HCT116 (cell line): Measurements from ENCODE around the gene PSMA3. TPM values are rescaled to one million over a fixed set of nuclear protein-coding genes. Genes with fewer than 3 reads are reported as not detected.

Experiments
- ATAC-seq: fragments of 200-7000 bp; cut with Tn5 transposase; 2 replicates; pipeline ENCODE4 v1.9.1; 2020; ENCODE audit warnings: mild to moderate bottlenecking, moderate library complexity
- BruUV-seq: library from RNA; stranded (reverse); fragments of 400-500 nt; replicated peaks from 2 replicates; lab custom pipeline; 2021; lab: Mats Ljungman, UMichigan
- CTCF ChIA-PET: fragments of 300-600 bp; sonication (Branson Sonifier 250); formaldehyde crosslinking; loops from one replicate; lab custom pipeline; 2021; ENCODE audit warnings: antibody characterized with exemption; lab: Charles Lee
- POLR2A ChIA-PET: fragments of 300-600, 350-600 bp; sonication (Branson Sonifier 250); formaldehyde crosslinking; loops from one replicate; lab custom pipeline; 2021; ENCODE audit warnings: antibody characterized with exemption; lab: Charles Lee
- RAD21 ChIA-PET, 2 experiments: fragments of 300-600 bp; sonication (Branson Sonifier 250); formaldehyde crosslinking; loops; one replicate each; lab custom pipeline; 2023; ENCODE audit warnings: low total read pairs in 2 of 2; ENCODE audit not compliant: uncharacterized antibody in 2 of 2, unreplicated experiment in 2 of 2, low non-redundant PET in 1 of 2; lab: Charles Lee
- DNase-seq: peaks from one replicate; pipeline ENCODE4 v3.0.0-alpha.2; 2010; ENCODE audit warnings: low read depth, low spot score
- H2AFZ ChIP-seq: fragments of 200-600 bp; shearing (Covaris generic), sonication (generic); 2 replicates; pipeline ENCODE4 v1.6.1; 2017; ENCODE audit warnings: low read depth, mixed run types, mixed read lengths, antibody characterized with exemption, low read length; ENCODE audit not compliant: poor library complexity, severe bottlenecking
- H3K27ac ChIP-seq: 2 replicates; pipeline ENCODE4 v1.5.1; 2012; ENCODE audit warnings: low read depth, low read length
- H3K27me3 ChIP-seq: fragments of 200-600 bp; sonication (generic); 2 replicates; pipeline ENCODE4 v1.6.1; 2016; ENCODE audit warnings: mixed run types, low read length, mixed read lengths; ENCODE audit not compliant: insufficient read depth
- H3K36me3 ChIP-seq, 2 experiments: fragments of 200-500 bp in 1 of 2; fragments of 200-600 bp in 1 of 2; sonication (Bioruptor generic) in 1 of 2; sonication (generic) in 1 of 2; 2 replicates each; pipeline versions ENCODE4 v1.5.1 to v1.6.1; 2014 to 2016; ENCODE audit warnings: low read length in 2 of 2, inconsistent platforms in 1 of 2, mixed read lengths in 1 of 2, mixed run types in 1 of 2; ENCODE audit not compliant: insufficient read depth in 2 of 2, control insufficient read depth in 1 of 2
- H3K4me1 ChIP-seq, 2 experiments: fragments of 200-600 bp in 1 of 2; sonication (generic) in 1 of 2; 2 replicates each; pipeline versions ENCODE4 v1.5.1 to v1.6.1; 2012 to 2017; ENCODE audit warnings: low read length in 2 of 2, inconsistent platforms in 1 of 2, mild to moderate bottlenecking in 1 of 2, mixed read lengths in 1 of 2, mixed run types in 1 of 2, moderate library complexity in 1 of 2; ENCODE audit not compliant: insufficient read depth in 2 of 2, control insufficient read depth in 1 of 2
- H3K4me2 ChIP-seq: fragments of 200-600 bp; sonication (generic); 2 replicates; pipeline ENCODE4 v1.6.1; 2017; ENCODE audit warnings: mixed run types, low read length, mixed read lengths
- H3K4me3 ChIP-seq, 2 experiments: fragments of 200-600 bp in 1 of 2; sonication (generic) in 1 of 2; replicated peaks in 1 of 2; 2 replicates each; pipeline ENCODE4 v1.5.1; 2011 to 2016; ENCODE audit warnings: low read length in 2 of 2, control low read depth in 1 of 2, low read depth in 1 of 2, mild to moderate bottlenecking in 1 of 2, mixed read lengths in 1 of 2, mixed run types in 1 of 2
- H3K79me2 ChIP-seq: fragments of 200-600 bp; sonication (generic); 2 replicates; pipeline ENCODE4 v1.6.1; 2017; ENCODE audit warnings: mild to moderate bottlenecking, mixed run types, low read length, moderate library complexity, mixed read lengths; ENCODE audit not compliant: insufficient read depth
- H3K9ac ChIP-seq: fragments of 200-600 bp; sonication (generic); 2 replicates; pipeline ENCODE4 v1.6.1; 2016; ENCODE audit warnings: low read length, mixed read lengths
- H3K9me2 ChIP-seq: fragments of 200-600 bp; sonication (generic), shearing (Covaris generic); 2 replicates; pipeline ENCODE4 v1.6.1; 2017; ENCODE audit warnings: mixed run types, mild to moderate bottlenecking, moderate library complexity; ENCODE audit not compliant: insufficient read depth
- H3K9me3 ChIP-seq, 2 experiments: fragments of 200-500 bp in 1 of 2; fragments of 200-600 bp in 1 of 2; sonication (Bioruptor generic) in 1 of 2; sonication (generic) in 1 of 2; 2 replicates each; pipeline ENCODE4 v1.6.1; 2014 to 2017; ENCODE audit warnings: low read length in 2 of 2, mixed read lengths in 2 of 2, inconsistent platforms in 1 of 2, low read depth in 1 of 2, mild to moderate bottlenecking in 1 of 2, mixed run types in 1 of 2, moderate library complexity in 1 of 2; ENCODE audit not compliant: control insufficient read depth in 1 of 2, insufficient read depth in 1 of 2
- H4K20me1 ChIP-seq: fragments of 200-600 bp; sonication (generic), shearing (Covaris generic); 2 replicates; pipeline ENCODE4 v1.6.1; 2017; ENCODE audit warnings: mixed run types, mild to moderate bottlenecking, moderate library complexity; ENCODE audit not compliant: insufficient read depth
- CBX3 ChIP-seq: IDR thresholded peaks from 2 replicates; pipeline ENCODE4 v1.6.1; 2012; ENCODE audit warnings: low read depth
- CEBPB ChIP-seq: IDR thresholded peaks from 2 replicates; pipeline ENCODE4 v1.6.1; 2012; ENCODE audit warnings: low read depth
- EGR1 ChIP-seq: IDR thresholded peaks from 2 replicates; pipeline ENCODE4 v1.6.1; 2012; ENCODE audit warnings: low read depth
- ELF1 ChIP-seq: IDR thresholded peaks from 2 replicates; pipeline ENCODE4 v1.6.1; 2012; ENCODE audit warnings: low read depth, borderline replicate concordance
- EZH2phosphoT487 ChIP-seq: fragments of 200-600 bp; IDR thresholded peaks from 2 replicates; pipeline ENCODE4 v1.6.1; 2018; ENCODE audit warnings: antibody characterized with exemption, borderline replicate concordance
- POLR2A ChIP-seq: IDR thresholded peaks from 2 replicates; pipeline ENCODE4 v1.7.0; 2011; ENCODE audit warnings: borderline replicate concordance; ENCODE audit not compliant: insufficient read depth, insufficient read length; ENCODE audit errors: extremely low read depth
- SIN3A ChIP-seq: IDR thresholded peaks from 2 replicates; pipeline ENCODE4 v1.6.1; 2012; ENCODE audit warnings: low read depth
- SP1 ChIP-seq: IDR thresholded peaks from 2 replicates; pipeline ENCODE4 v1.6.1; 2012; ENCODE audit warnings: low read depth
- SRF ChIP-seq: IDR thresholded peaks from 2 replicates; pipeline ENCODE4 v1.6.1; 2012; ENCODE audit warnings: low read depth
- YY1 ChIP-seq: IDR thresholded peaks from 2 replicates; pipeline ENCODE4 v1.6.1; 2011; ENCODE audit warnings: low read length, low read depth, moderate library complexity, mild to moderate bottlenecking; ENCODE audit not compliant: insufficient replicate concordance; ENCODE audit errors: extremely low read depth
- ZNF274 ChIP-seq: fragments of 200-500 bp; sonication (Bioruptor generic); IDR thresholded peaks from 2 replicates; pipeline ENCODE4 v1.6.1; 2014; ENCODE audit warnings: mild to moderate bottlenecking, low read depth, low read length, inconsistent platforms
- intact Hi-C: fragments of 100-400 bp; cut with micrococcal nuclease; formaldehyde crosslinking; loops from 2 replicates; pipeline ENCODE4 v1.10.0; 2022
- total RNA-seq: library from RNA; stranded (reverse); gene quantifications from one replicate; pipeline ENCODE4 v1.2.1, GENCODE V29; 2021; ENCODE audit not compliant: unreplicated experiment
- TF ChIP-seq, protein P1 (sequence below): IDR thresholded peaks from 2 replicates; pipeline ENCODE4 v1.6.1; 2012; ENCODE audit warnings: low read depth
- TF ChIP-seq, protein P2 (sequence below), 3 experiments: fragments of 200-600 bp in 1 of 3; sonication (generic) in 1 of 3; IDR thresholded peaks in 2 of 3; conservative IDR thresholded peaks in 1 of 3; 2 replicates each; pipeline ENCODE4 v1.5.1; 2012 to 2017; ENCODE audit warnings: low read depth in 2 of 3, low read length in 2 of 3, antibody characterized with exemption in 1 of 3, borderline replicate concordance in 1 of 3, control low read depth in 1 of 3, mild to moderate bottlenecking in 1 of 3, mixed read lengths in 1 of 3, mixed run types in 1 of 3, moderate library complexity in 1 of 3; ENCODE audit not compliant: insufficient read depth in 1 of 3

Gene PSMA3
- total RNA-seq, 1 experiment from 2014 or later: 267 TPM

GRCh38 chr14:58297412-58297761, 52.7 kb downstream of the PSMA3 start:
- Histone ChIP-seq H3K27me3 (no peaks in the 10 kb centered on the region), H3K36me3 (peaks cover 15 to 21% of the 10 kb centered on the region in 2 experiments; a peak in 3 of 4 replicates), H3K9ac (peak overlapping the region; percentile 82), H3K4me1 (peaks cover 12 to 13% of the 10 kb centered on the region in 2 experiments), H4K20me1 (0 out of 2 replicates have a peak, but pooled peaks cover 11% of the 10 kb centered on the region), H2AFZ (no peak overlapping the region), H3K4me2 (peak overlapping the region; percentile 92), H3K4me3 (peak overlapping the region; percentile 83 to 84), H3K9me2 (no peaks in the 10 kb centered on the region), H3K79me2 (peaks cover 59% of the 10 kb centered on the region), H3K9me3 (no peaks in the 10 kb centered on the region), H3K27ac (peak overlapping the region; percentile 83)
- CTCF ChIA-PET: no interaction called here
- ATAC-seq (no peak), DNase-seq (no peak)
- intact Hi-C loops: no loop called here
- TSS peak; percentile 65 for BruUV-seq
- RAD21 ChIA-PET: no interaction called here
- POLR2A ChIA-PET: interaction anchor here (0.9 to 1.5 kb wide), 6 partner anchors 10 to 129 kb away, joined by 3 to 9 read pairs (median 3); partner anchors contain the start of gene PSMA3
- TF ChIP-seq EGR1 (no peak), SP1 (no peak), EZH2phosphoT487 (no peak), SRF (no peak), CEBPB (no peak), POLR2A (no peak), ELF1 (no peak), CBX3 (no peak), YY1 (no peak), SIN3A (no peak), ZNF274 (no peak)
- TF ChIP-seq, protein P1, sequence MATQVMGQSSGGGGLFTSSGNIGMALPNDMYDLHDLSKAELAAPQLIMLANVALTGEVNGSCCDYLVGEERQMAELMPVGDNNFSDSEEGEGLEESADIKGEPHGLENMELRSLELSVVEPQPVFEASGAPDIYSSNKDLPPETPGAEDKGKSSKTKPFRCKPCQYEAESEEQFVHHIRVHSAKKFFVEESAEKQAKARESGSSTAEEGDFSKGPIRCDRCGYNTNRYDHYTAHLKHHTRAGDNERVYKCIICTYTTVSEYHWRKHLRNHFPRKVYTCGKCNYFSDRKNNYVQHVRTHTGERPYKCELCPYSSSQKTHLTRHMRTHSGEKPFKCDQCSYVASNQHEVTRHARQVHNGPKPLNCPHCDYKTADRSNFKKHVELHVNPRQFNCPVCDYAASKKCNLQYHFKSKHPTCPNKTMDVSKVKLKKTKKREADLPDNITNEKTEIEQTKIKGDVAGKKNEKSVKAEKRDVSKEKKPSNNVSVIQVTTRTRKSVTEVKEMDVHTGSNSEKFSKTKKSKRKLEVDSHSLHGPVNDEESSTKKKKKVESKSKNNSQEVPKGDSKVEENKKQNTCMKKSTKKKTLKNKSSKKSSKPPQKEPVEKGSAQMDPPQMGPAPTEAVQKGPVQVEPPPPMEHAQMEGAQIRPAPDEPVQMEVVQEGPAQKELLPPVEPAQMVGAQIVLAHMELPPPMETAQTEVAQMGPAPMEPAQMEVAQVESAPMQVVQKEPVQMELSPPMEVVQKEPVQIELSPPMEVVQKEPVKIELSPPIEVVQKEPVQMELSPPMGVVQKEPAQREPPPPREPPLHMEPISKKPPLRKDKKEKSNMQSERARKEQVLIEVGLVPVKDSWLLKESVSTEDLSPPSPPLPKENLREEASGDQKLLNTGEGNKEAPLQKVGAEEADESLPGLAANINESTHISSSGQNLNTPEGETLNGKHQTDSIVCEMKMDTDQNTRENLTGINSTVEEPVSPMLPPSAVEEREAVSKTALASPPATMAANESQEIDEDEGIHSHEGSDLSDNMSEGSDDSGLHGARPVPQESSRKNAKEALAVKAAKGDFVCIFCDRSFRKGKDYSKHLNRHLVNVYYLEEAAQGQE: no peak
- TF ChIP-seq, protein P2, sequence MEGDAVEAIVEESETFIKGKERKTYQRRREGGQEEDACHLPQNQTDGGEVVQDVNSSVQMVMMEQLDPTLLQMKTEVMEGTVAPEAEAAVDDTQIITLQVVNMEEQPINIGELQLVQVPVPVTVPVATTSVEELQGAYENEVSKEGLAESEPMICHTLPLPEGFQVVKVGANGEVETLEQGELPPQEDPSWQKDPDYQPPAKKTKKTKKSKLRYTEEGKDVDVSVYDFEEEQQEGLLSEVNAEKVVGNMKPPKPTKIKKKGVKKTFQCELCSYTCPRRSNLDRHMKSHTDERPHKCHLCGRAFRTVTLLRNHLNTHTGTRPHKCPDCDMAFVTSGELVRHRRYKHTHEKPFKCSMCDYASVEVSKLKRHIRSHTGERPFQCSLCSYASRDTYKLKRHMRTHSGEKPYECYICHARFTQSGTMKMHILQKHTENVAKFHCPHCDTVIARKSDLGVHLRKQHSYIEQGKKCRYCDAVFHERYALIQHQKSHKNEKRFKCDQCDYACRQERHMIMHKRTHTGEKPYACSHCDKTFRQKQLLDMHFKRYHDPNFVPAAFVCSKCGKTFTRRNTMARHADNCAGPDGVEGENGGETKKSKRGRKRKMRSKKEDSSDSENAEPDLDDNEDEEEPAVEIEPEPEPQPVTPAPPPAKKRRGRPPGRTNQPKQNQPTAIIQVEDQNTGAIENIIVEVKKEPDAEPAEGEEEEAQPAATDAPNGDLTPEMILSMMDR (IDR thresholded peaks at IDR 0.05 in 2 of 3, conservative IDR thresholded peaks at IDR 0.05 in 1 of 3; ENCODE audit: borderline replicate concordance in 1 of 3, insufficient read depth in 1 of 3, low read depth in 2 of 3, low read length in 2 of 3): no peak
